ENCODE data around the gene PDE1A. TPM values are rescaled to one million over a fixed set of nuclear protein-coding genes. Genes with fewer than 3 reads are reported as not detected.

The PDE1A gene
- total RNA-seq, 1 donor from 2014 or later = 14.5 TPM

DNA sequence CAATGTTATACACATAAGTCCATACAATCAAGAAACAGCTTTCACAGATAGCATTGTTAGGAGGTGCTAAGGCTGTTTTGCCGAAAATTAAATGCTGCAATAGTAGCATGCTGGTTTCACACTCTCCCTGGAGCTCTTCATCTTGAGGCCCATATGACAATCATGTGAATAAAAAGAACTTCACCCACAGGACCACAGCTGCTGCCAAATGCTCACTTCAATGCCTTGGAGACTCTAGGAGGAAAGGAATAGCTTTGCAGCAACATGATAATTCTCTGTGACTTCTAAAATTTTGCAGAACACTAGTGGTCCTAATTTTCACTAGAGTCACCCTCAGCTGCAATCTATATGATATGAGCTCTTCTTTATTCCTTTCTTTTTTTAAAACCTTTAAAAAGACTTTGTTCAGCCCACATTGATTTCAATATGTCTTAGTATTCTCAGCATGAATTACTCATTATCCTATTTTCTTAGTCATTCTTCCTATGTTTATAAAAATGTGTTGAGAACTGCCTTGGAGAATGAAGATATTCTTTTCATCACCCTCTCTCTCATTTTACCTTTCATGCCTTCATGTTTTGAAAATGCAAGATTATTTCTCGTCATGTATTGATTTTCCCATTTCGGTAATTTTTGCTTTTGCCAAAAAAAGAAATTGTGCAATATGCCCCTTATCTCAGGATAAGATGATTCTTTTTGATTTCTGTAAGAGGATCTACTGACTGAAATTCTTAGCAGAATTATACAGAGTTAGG is 108.2 kb downstream of the PDE1A start:
- TF ChIP-seq, protein P1, sequence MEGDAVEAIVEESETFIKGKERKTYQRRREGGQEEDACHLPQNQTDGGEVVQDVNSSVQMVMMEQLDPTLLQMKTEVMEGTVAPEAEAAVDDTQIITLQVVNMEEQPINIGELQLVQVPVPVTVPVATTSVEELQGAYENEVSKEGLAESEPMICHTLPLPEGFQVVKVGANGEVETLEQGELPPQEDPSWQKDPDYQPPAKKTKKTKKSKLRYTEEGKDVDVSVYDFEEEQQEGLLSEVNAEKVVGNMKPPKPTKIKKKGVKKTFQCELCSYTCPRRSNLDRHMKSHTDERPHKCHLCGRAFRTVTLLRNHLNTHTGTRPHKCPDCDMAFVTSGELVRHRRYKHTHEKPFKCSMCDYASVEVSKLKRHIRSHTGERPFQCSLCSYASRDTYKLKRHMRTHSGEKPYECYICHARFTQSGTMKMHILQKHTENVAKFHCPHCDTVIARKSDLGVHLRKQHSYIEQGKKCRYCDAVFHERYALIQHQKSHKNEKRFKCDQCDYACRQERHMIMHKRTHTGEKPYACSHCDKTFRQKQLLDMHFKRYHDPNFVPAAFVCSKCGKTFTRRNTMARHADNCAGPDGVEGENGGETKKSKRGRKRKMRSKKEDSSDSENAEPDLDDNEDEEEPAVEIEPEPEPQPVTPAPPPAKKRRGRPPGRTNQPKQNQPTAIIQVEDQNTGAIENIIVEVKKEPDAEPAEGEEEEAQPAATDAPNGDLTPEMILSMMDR (IDR thresholded peaks at IDR 0.05) = no peak
- TF ChIP-seq POLR2AphosphoS5 (IDR thresholded peaks at IDR 0.05; ENCODE audit: insufficient read depth in 1 of 2, low read depth in 1 of 2) (no peak), POLR2A (IDR thresholded peaks at IDR 0.05) (no peak)
- Histone ChIP-seq H3K4me1 (peaks cover 17% of the 10 kb centered on the region), H3K27ac (no peak overlapping the region), H3K27me3 (no peaks in the 10 kb centered on the region), H3K9me3 (no peaks in the 10 kb centered on the region), H3K4me3 (no peak overlapping the region), H3K36me3 (no peaks in the 10 kb centered on the region)
- no peak for DNase-seq (ENCODE audit: extremely low spot score in 2 of 2)
- intact Hi-C loops (cut with DNase I) = no loop called here

DNA sequence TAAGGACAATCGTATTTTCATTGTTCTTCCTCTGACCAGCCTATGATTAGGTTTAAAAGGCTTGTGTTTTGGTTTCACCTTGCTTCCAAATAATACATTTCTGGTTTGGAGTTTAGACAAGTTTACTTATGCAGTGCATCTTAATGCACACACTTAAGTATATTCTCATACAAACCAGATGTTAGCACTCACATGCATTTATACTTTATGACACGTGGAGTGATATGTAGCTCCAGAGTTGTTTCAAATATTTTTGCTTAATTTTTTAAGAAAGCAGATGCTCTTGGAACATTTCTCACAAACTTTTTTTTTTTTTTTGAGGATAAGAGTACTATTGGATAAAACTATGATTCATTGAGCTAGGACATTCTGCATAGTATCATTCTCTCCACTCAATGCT is 109.9 kb downstream of the PDE1A start:
- H3K27me3 ChIP-seq = no peaks in the 10 kb centered on the region
- intact Hi-C loops (cut with DNase I) = no loop called here
- H3K36me3 ChIP-seq = no peaks in the 10 kb centered on the region
- no peak overlapping the region for H3K4me3 ChIP-seq
- H3K9me3 ChIP-seq = no peaks in the 10 kb centered on the region
- no peak for DNase-seq (ENCODE audit: extremely low spot score in 2 of 2)
- TF ChIP-seq POLR2AphosphoS5 (IDR thresholded peaks at IDR 0.05; ENCODE audit: insufficient read depth in 1 of 2, low read depth in 1 of 2) (no peak), POLR2A (IDR thresholded peaks at IDR 0.05) (no peak)
- TF ChIP-seq, protein P1 (IDR thresholded peaks at IDR 0.05) = no peak
- peaks cover 11% of the 10 kb centered on the region for H3K4me1 ChIP-seq
- no peak overlapping the region for H3K27ac ChIP-seq

GRCh38 chr2:182302972-182303371 is 123.9 kb downstream of the PDE1A start:
- TF ChIP-seq POLR2AphosphoS5 (IDR thresholded peaks at IDR 0.05; ENCODE audit: insufficient read depth in 1 of 2, low read depth in 1 of 2) (no peak), POLR2A (IDR thresholded peaks at IDR 0.05) (no peak)
- TF ChIP-seq, protein P1 (IDR thresholded peaks at IDR 0.05) = no peak
- no peaks in the 10 kb centered on the region for H3K4me1 ChIP-seq
- H3K27me3 ChIP-seq = no peaks in the 10 kb centered on the region
- intact Hi-C loops (cut with DNase I) = no loop called here
- H3K27ac ChIP-seq = no peak overlapping the region
- no peak overlapping the region for H3K4me3 ChIP-seq
- no peaks in the 10 kb centered on the region for H3K36me3 ChIP-seq
- no peaks in the 10 kb centered on the region for H3K9me3 ChIP-seq
- no peak for DNase-seq (ENCODE audit: extremely low spot score in 2 of 2)

DNA sequence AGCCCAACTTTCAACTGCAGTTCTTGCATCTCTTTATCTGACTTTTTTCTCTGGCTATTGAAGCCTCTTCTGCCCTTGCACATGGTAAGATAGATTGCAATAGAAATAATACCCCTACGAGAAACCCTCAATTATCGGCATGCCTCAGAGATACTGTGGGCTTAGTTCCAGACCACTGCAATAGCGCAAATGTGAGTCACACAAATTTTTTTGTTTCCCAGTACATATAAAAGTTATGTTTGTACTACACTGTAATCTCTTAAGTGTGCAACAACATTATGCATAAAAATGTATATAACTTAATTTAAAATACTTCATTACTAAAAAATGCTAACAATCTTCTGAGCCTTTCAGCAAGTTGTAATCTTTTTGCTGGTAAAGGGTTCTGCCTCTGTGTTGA is 124.7 kb downstream of the PDE1A start:
- Histone ChIP-seq H3K36me3 (no peaks in the 10 kb centered on the region), H3K27me3 (no peaks in the 10 kb centered on the region), H3K27ac (no peak overlapping the region), H3K4me3 (no peak overlapping the region), H3K4me1 (no peaks in the 10 kb centered on the region), H3K9me3 (no peaks in the 10 kb centered on the region)
- TF ChIP-seq, protein P1 (IDR thresholded peaks at IDR 0.05) = no peak
- TF ChIP-seq POLR2A (IDR thresholded peaks at IDR 0.05) (no peak), POLR2AphosphoS5 (IDR thresholded peaks at IDR 0.05; ENCODE audit: insufficient read depth in 1 of 2, low read depth in 1 of 2) (no peak)
- no peak for DNase-seq (ENCODE audit: extremely low spot score in 2 of 2)
- intact Hi-C loops (cut with DNase I) = no loop called here

GRCh38 chr2:182301093-182301492 is 125.7 kb downstream of the PDE1A start:
- Histone ChIP-seq H3K27me3 (no peaks in the 10 kb centered on the region), H3K36me3 (no peaks in the 10 kb centered on the region)
- intact Hi-C loops (cut with DNase I) = no loop called here

More at GRCh38 chr2:182301093-182301492, 125.7 kb downstream of the PDE1A start:
- TF ChIP-seq POLR2A (IDR thresholded peaks at IDR 0.05) (no peak), POLR2AphosphoS5 (IDR thresholded peaks at IDR 0.05; ENCODE audit: insufficient read depth in 1 of 2, low read depth in 1 of 2) (no peak)
- TF ChIP-seq, protein P1 (IDR thresholded peaks at IDR 0.05) = no peak
- Histone ChIP-seq H3K4me3 (no peak overlapping the region), H3K9me3 (no peaks in the 10 kb centered on the region), H3K4me1 (no peaks in the 10 kb centered on the region), H3K27ac (no peak overlapping the region)
- no peak for DNase-seq (ENCODE audit: extremely low spot score in 2 of 2)
